ENCODE data around the gene DDIT3.
A peak's percentile ranks its signal among the peaks of the same experiment; 100 is the strongest.

Gene DDIT3

DNA sequence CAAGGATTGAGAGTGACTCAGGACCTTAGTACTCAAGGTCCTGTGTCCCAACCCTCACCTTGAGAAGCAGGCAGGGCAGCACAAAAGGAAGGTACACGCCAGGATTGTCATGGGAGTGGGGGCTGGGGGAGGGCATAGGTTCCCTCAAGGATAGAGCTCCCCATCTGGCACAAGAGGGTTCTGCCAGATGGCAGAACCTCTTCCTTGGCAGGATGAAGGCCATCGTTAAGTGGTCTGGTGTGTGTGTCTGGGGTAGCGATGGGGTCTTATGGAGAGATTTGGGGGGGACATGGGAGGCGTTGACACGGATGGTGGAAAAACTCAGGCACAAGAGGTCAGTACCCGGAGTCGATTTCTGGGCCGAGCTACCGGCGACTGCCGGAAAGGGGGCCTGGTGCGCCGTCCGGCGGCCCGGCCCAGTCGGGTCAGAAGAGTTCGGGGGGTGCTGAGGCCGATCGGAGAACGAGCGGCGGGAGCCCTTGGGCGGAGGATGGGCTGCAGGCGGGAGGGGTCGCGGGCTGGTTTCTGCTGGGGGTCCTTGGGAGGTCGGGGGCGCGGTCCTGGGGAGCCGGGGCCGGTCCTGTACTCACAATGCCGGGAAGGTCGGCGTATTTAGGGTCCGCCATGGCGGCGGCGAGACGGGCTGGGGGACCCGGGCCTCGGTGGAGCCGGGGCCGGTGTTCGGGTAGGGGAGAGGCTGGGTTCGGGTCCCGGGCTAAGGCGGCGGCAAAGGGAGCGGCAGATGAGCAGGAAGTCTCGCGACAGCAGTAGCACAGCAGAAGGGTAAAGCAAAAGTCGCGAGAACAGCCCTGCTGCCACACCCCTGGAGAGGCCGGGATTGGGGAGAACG, 26.3 kb upstream of the DDIT3 start, which contains the start of gene DCTN2:
DCTN2 (minus strand) TSS at position 755 of the 850 bp plus-strand sequence; CDS start at position 626, 129 bp downstream.
- Histone ChIP-seq H3K9me3 (ENCODE audit: control insufficient read depth in 1 of 2, low read length in 2 of 2) (no peaks in the 10 kb centered on the region), H3K27ac (ENCODE audit: low read length) (peak within 1 kb of the TSS; percentile 89), H3K27me3 (ENCODE audit: low read depth, low read length) (peaks cover 17% of the 10 kb centered on the region), H3K36me3 (ENCODE audit: control insufficient read depth in 1 of 2, insufficient read depth in 2 of 2, low read length in 2 of 2) (peaks cover 0 to 2% of the 10 kb centered on the region in 2 donors), H3K4me3 (ENCODE audit: low read depth in 1 of 2, low read length in 2 of 2) (peak within 1 kb of the TSS; percentile 85 to 94), H3K4me1 (ENCODE audit: control insufficient read depth in 1 of 2, insufficient read depth in 2 of 2, low read length in 2 of 2) (peaks cover 7 to 35% of the 10 kb centered on the region in 2 donors)

GRCh38 chr12:57545809-57546437, 25.6 kb upstream of the DDIT3 start:
- Histone ChIP-seq H3K9me3 (ENCODE audit: control insufficient read depth in 1 of 2, low read length in 2 of 2) (no peaks in the 10 kb centered on the region), H3K4me1 (ENCODE audit: control insufficient read depth in 1 of 2, insufficient read depth in 2 of 2, low read length in 2 of 2) (peaks cover 7 to 38% of the 10 kb centered on the region in 2 donors), H3K27me3 (ENCODE audit: low read depth, low read length) (peaks cover 17% of the 10 kb centered on the region), H3K27ac (ENCODE audit: low read length) (peak overlapping the region; percentile 89), H3K4me3 (ENCODE audit: low read depth in 1 of 2, low read length in 2 of 2) (peak overlapping the region; percentile 85 to 94), H3K36me3 (ENCODE audit: control insufficient read depth in 1 of 2, insufficient read depth in 2 of 2, low read length in 2 of 2) (peaks cover 0 to 5% of the 10 kb centered on the region in 2 donors)

- H3K9me3 ChIP-seq (ENCODE audit: control insufficient read depth in 1 of 2, low read length in 2 of 2) = no peaks in the 10 kb centered on the region
- peaks cover 7 to 25% of the 10 kb centered on the region in 2 donors for H3K4me1 ChIP-seq (ENCODE audit: control insufficient read depth in 1 of 2, insufficient read depth in 2 of 2, low read length in 2 of 2)
- H3K4me3 ChIP-seq (ENCODE audit: low read depth in 1 of 2, low read length in 2 of 2) = no peak overlapping the region
- peaks cover 7 to 15% of the 10 kb centered on the region in 2 donors for H3K36me3 ChIP-seq (ENCODE audit: control insufficient read depth in 1 of 2, insufficient read depth in 2 of 2, low read length in 2 of 2)
- peaks cover 8% of the 10 kb centered on the region for H3K27me3 ChIP-seq (ENCODE audit: low read depth, low read length)
- no peak overlapping the region for H3K27ac ChIP-seq (ENCODE audit: low read length)
Measured at GRCh38 chr12:57543581-57543980, 23.3 kb upstream of the DDIT3 start.

- H3K36me3 ChIP-seq (ENCODE audit: control insufficient read depth in 1 of 2, insufficient read depth in 2 of 2, low read length in 2 of 2) = peaks cover 16 to 22% of the 10 kb centered on the region in 2 donors
Measured at GRCh38 chr12:57541717-57542116, 21.4 kb upstream of the DDIT3 start.

DNA sequence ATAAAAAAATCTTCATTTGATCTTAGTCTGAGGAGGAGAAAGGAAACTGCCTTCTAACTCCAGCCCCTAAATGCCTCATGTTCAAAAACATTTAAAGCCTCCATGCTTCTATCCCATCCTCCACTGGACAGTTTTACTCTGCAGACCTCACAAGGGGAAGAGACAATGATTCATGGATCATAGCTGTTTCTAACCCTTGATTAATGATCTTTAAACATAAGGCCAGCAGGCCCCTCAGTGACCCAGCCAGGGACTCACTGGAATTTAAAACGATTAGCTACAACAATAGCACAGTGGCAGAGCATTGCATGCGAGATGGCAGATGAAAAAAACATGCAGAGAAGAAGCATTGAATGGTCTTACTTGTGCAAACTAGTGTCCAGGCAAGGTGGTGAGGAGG, 20.7 kb upstream of the DDIT3 start:
- no peaks in the 10 kb centered on the region for H3K27me3 ChIP-seq (ENCODE audit: low read depth, low read length)
- peaks cover 5 to 17% of the 10 kb centered on the region in 2 donors for H3K4me1 ChIP-seq (ENCODE audit: control insufficient read depth in 1 of 2, insufficient read depth in 2 of 2, low read length in 2 of 2)
- no peak overlapping the region for H3K4me3 ChIP-seq (ENCODE audit: low read depth in 1 of 2, low read length in 2 of 2)
- H3K9me3 ChIP-seq (ENCODE audit: control insufficient read depth in 1 of 2, low read length in 2 of 2) = no peaks in the 10 kb centered on the region
- no peak overlapping the region for H3K27ac ChIP-seq (ENCODE audit: low read length)
- peaks cover 16 to 22% of the 10 kb centered on the region in 2 donors for H3K36me3 ChIP-seq (ENCODE audit: control insufficient read depth in 1 of 2, insufficient read depth in 2 of 2, low read length in 2 of 2)

More at GRCh38 chr12:57541717-57542116, 21.4 kb upstream of the DDIT3 start:
- Histone ChIP-seq H3K27me3 (ENCODE audit: low read depth, low read length) (no peaks in the 10 kb centered on the region), H3K9me3 (ENCODE audit: control insufficient read depth in 1 of 2, low read length in 2 of 2) (no peaks in the 10 kb centered on the region), H3K4me1 (ENCODE audit: control insufficient read depth in 1 of 2, insufficient read depth in 2 of 2, low read length in 2 of 2) (peaks cover 7 to 21% of the 10 kb centered on the region in 2 donors), H3K4me3 (ENCODE audit: low read depth in 1 of 2, low read length in 2 of 2) (no peak overlapping the region), H3K27ac (ENCODE audit: low read length) (no peak overlapping the region)

DNA sequence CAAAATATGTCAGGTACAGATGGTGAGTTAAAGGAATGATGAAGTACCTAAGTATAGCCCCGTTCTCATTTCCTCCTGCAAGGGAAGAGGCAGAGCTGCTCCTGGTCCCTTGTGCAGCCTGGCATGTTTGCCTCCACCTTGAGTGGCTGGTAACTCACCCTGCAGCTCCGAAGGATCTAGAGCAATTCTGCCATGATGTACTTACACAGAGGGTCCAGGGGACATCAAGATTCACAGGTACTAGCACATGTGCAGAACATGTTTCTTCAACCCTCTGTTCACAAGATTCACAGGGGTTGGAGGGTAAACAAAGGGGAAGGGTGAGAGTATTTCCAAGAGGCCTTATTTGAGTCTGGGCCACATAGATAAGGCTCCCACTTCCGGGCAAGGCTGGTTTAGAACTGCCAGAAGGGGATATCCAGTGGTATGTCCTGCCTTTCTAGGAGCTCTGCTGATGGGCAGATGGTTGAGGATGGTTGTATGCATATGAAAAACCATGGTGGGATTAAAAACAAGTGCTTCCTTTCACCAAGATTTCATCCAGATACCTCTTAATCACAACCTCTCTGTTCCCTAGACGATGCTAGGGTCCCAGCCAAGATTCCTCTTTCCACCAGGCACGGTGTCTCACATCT, 18.9 kb upstream of the DDIT3 start:
- Histone ChIP-seq H3K36me3 (ENCODE audit: control insufficient read depth in 1 of 2, insufficient read depth in 2 of 2, low read length in 2 of 2) (peaks cover 29 to 36% of the 10 kb centered on the region in 2 donors), H3K27me3 (ENCODE audit: low read depth, low read length) (no peaks in the 10 kb centered on the region), H3K9me3 (ENCODE audit: control insufficient read depth in 1 of 2, low read length in 2 of 2) (no peaks in the 10 kb centered on the region), H3K4me3 (ENCODE audit: low read depth in 1 of 2, low read length in 2 of 2) (no peak overlapping the region), H3K4me1 (ENCODE audit: control insufficient read depth in 1 of 2, insufficient read depth in 2 of 2, low read length in 2 of 2) (peaks cover 0 to 4% of the 10 kb centered on the region in 2 donors), H3K27ac (ENCODE audit: low read length) (no peak overlapping the region)

- Histone ChIP-seq H3K27me3 (ENCODE audit: low read depth, low read length) (no peaks in the 10 kb centered on the region), H3K27ac (ENCODE audit: low read length) (no peak overlapping the region), H3K4me3 (ENCODE audit: low read depth in 1 of 2, low read length in 2 of 2) (no peak overlapping the region), H3K36me3 (ENCODE audit: control insufficient read depth in 1 of 2, insufficient read depth in 2 of 2, low read length in 2 of 2) (peaks cover 53 to 59% of the 10 kb centered on the region in 2 donors), H3K4me1 (ENCODE audit: control insufficient read depth in 1 of 2, insufficient read depth in 2 of 2, low read length in 2 of 2) (peaks cover 0 to 4% of the 10 kb centered on the region in 2 donors), H3K9me3 (ENCODE audit: control insufficient read depth in 1 of 2, low read length in 2 of 2) (no peaks in the 10 kb centered on the region)
Measured at GRCh38 chr12:57536597-57536942, 16.3 kb upstream of the DDIT3 start.

DNA sequence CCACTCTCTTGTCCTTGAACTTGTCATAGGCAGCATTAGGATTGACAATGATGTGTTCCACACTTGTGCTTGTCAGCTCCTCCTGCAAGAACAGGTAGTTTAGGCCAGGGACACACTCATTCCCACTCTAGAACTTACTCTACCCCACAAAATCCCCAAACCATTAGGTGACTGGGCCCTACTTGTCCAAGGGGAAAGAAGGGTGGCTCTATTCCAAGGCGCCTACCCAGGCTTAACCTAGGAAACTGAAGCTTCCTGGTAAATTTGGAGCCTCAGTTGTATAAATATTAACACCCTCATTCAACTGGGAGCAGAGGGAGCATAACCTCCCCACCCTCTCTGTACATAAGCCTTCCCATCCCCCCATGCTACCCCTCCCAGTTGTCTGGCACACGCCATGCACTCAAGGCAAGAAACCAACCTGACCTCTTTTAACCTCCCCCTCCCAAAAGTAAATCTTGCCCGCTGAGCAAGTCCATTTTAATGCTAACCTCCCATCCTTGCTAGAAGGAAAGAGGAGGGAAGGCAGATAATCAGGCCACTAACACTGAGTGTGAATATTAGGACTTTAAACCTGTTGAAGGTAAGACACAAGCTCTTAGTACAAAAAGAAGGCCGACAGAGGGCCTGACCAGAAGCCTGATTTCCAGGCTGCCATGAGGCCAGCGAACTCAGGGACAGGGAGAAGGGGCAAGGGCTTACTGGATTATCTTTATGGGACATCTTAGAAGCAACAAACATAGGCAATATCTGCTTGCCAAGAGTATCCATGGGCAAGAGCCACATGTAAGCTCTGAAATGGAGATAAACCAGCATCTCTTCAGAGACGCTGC, 15.7 kb upstream of the DDIT3 start:
- Histone ChIP-seq H3K27me3 (ENCODE audit: low read depth, low read length) (no peaks in the 10 kb centered on the region), H3K36me3 (ENCODE audit: control insufficient read depth in 1 of 2, insufficient read depth in 2 of 2, low read length in 2 of 2) (peaks cover 55 to 62% of the 10 kb centered on the region in 2 donors), H3K27ac (ENCODE audit: low read length) (no peak overlapping the region), H3K9me3 (ENCODE audit: control insufficient read depth in 1 of 2, low read length in 2 of 2) (no peaks in the 10 kb centered on the region), H3K4me1 (ENCODE audit: control insufficient read depth in 1 of 2, insufficient read depth in 2 of 2, low read length in 2 of 2) (no peaks in the 10 kb centered on the region), H3K4me3 (ENCODE audit: low read depth in 1 of 2, low read length in 2 of 2) (no peak overlapping the region)

- H3K36me3 ChIP-seq (ENCODE audit: control insufficient read depth in 1 of 2, insufficient read depth in 2 of 2, low read length in 2 of 2) = peaks cover 64 to 71% of the 10 kb centered on the region in 2 donors
- no peak overlapping the region for H3K4me3 ChIP-seq (ENCODE audit: low read depth in 1 of 2, low read length in 2 of 2)
- H3K27me3 ChIP-seq (ENCODE audit: low read depth, low read length) = no peaks in the 10 kb centered on the region
- H3K4me1 ChIP-seq (ENCODE audit: control insufficient read depth in 1 of 2, insufficient read depth in 2 of 2, low read length in 2 of 2) = no peaks in the 10 kb centered on the region
- H3K9me3 ChIP-seq (ENCODE audit: control insufficient read depth in 1 of 2, low read length in 2 of 2) = no peaks in the 10 kb centered on the region
- H3K27ac ChIP-seq (ENCODE audit: low read length) = no peak overlapping the region
Measured at GRCh38 chr12:57534991-57535543, 14.8 kb upstream of the DDIT3 start.

DNA sequence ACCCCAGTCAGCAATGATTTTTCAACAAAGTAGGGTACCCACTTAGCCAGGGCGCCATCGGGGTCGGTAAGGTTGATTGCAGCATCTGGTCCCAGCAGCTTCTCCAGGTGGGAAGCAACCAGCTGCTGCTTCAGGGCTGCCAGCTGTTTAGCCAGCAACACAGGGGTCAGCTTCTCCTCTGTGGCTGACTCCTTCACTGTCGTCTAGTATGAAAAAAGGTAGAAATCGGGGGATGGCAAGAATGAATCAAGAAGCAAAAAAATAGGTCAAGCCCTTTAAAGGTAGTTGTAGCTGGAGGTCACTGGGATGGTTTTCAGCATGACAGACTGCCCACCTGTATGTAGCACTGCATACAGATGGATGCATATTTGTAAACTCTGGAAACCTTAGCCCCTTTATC, 13.9 kb upstream of the DDIT3 start:
- H3K27me3 ChIP-seq (ENCODE audit: low read depth, low read length) = no peaks in the 10 kb centered on the region
- no peak overlapping the region for H3K4me3 ChIP-seq (ENCODE audit: low read depth in 1 of 2, low read length in 2 of 2)
- no peak overlapping the region for H3K27ac ChIP-seq (ENCODE audit: low read length)
- no peaks in the 10 kb centered on the region for H3K4me1 ChIP-seq (ENCODE audit: control insufficient read depth in 1 of 2, insufficient read depth in 2 of 2, low read length in 2 of 2)
- H3K9me3 ChIP-seq (ENCODE audit: control insufficient read depth in 1 of 2, low read length in 2 of 2) = no peaks in the 10 kb centered on the region
- H3K36me3 ChIP-seq (ENCODE audit: control insufficient read depth in 1 of 2, insufficient read depth in 2 of 2, low read length in 2 of 2) = peaks cover 70 to 74% of the 10 kb centered on the region in 2 donors
